NK-92 treated with Interleukin-12 subunit alpha and Interleukin-12 subunit beta, amount 100 ng/mL, for 24 hours (cell line): Measurements from ENCODE around the gene TNPO3.

Experiments
- DNase-seq: peaks from one replicate; lab custom pipeline; 2025; lab: John Stamatoyannopoulos, UW

The TNPO3 gene

DNA sequence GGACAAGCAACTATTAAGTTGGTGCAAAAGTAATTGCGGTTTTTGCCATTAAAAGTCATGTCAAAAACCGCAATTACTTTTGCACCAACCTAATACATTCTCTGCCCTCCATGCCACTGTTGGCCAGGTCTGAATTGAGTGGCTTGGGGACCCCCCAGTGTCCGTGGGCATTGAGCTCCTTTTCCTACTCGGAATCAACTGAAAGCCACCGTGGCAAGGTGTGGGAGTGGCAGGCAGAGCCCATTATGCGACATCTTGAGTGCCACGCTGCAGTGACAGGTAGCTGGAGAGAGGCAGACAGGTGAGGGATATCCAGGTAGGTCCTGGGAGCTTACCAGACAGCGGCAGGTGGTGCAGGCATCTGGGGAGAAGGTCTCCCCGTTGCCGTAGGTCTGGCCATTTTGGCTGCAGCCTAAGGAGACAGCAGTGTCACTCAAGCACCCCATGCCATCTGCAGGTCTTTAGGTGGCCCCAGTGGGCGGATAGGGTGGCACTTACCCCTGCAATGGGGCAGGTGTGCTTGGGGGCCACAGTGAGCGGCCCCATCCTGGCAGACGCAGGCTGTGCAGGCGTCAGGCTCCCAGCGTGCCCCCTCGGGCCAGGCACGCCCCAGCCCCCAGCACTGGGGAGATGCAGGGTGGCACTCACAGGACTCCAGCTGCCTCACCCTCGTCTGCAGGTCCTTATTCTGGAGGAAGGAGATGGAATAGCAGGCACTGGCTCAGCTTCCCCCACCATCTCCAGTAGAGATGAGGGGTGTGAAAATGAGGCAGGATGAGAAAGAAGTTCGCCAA is 147.9 kb downstream of the TNPO3 start:
- no peak for DNase-seq

GRCh38 chr7:128906001-128906765 is 148.7 kb downstream of the TNPO3 start:
- no peak for DNase-seq

DNA sequence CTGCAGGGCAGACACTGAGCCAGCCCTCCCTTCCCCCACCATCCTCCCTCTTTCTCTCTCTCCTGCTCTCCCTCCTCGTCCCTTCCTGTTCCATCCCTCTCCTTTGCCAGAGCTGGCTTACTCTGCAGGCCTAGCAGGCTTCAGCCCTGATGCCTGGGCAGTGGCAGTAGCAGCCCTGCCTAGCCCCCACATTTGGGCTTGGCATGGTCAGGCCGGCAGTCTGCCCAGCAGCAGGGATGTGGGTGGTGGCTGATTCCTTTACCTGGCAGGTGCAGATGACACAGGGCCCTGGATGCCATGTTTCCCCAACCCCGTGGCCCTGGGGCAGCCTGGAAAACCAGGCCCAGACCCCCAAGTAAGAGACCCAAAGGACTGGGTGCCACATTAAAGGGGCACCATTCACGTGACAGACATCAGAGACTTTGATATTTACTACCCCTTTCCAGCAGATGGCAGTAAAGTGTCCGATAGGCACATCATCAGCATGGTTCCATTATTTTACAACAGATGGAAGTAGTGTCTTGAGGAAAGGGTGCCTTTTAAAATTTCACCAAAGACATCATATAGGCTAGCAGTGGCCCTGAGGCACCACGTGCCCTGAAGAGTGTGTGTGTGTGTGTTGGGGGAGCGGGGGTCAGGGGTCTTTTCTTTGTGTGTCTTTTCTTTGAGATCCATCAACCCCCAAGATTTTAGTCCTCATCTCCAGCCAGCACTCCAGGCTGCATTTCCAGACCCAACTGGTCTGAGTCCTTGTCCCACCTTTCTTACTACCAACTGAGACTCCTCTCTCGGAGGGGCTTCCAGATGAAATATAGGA is 150.3 kb downstream of the TNPO3 start:
- no peak for DNase-seq
